ENCODE measurements around the gene FMNL3.

- TF ChIP-seq POLR2A (IDR thresholded peaks at IDR 0.05; ENCODE audit: control extremely low read depth in 1 of 2, low read depth in 2 of 2, low read length in 2 of 2): no peak
- no peak for TF ChIP-seq RAD21 (IDR thresholded peaks at IDR 0.05 in 1 of 2, conservative IDR thresholded peaks at IDR 0.05 in 1 of 2; ENCODE audit: low read depth in 2 of 2, low read length in 2 of 2)
- no peak for TF ChIP-seq CTCF (IDR thresholded peaks at IDR 0.05; ENCODE audit: control extremely low read depth in 1 of 3, insufficient read depth in 1 of 3, low read depth in 1 of 3, low read length in 3 of 3)
- TF ChIP-seq BACH1 (IDR thresholded peaks at IDR 0.05; ENCODE audit: low read length): no peak
- TF ChIP-seq TAF1 (IDR thresholded peaks at IDR 0.05; ENCODE audit: low read depth, low read length): no peak
- no peak for TF ChIP-seq JUND (IDR thresholded peaks at IDR 0.05; ENCODE audit: low read length)
- TF ChIP-seq EP300 (IDR thresholded peaks at IDR 0.05; ENCODE audit: borderline replicate concordance in 1 of 2, low read depth in 2 of 2, low read length in 2 of 2): no peak
- TF ChIP-seq EGR1 (IDR thresholded peaks at IDR 0.05; ENCODE audit: borderline replicate concordance, low read depth, low read length): no peak
Observed at GRCh38 chr12:49588281-49588680, 118.9 kb downstream of the FMNL3 start.

Measured in H1 (cell line).